WI38 (cell line): Measurements from ENCODE around the gene PAIP2.
"Not testable (repeated sequence)": the region's sequence is repeated elsewhere in the genome, so short reads cannot be mapped to it uniquely, and the experiment has no call there.

Experiments
- H3K4me3 ChIP-seq: 2 replicates; pipeline ENCODE4 v1.5.1; 2011; ENCODE audit warnings: low read depth, mild to moderate bottlenecking, control low read depth, low read length
- CTCF ChIP-seq: IDR thresholded peaks from 2 replicates; pipeline ENCODE4 v1.5.1; 2012; ENCODE audit warnings: low read depth, mild to moderate bottlenecking, control low read depth, low read length

Gene PAIP2

GRCh38 chr5:139335811-139336210 is 5.8 kb upstream of the PAIP2 start:
- no peak overlapping the region for H3K4me3 ChIP-seq
- no peak for TF ChIP-seq CTCF

GRCh38 chr5:139340051-139340450 is 1.6 kb upstream of the PAIP2 start:
- TF ChIP-seq CTCF, result no peak
- H3K4me3 ChIP-seq, result no peak overlapping the region

- no peak for TF ChIP-seq CTCF
- H3K4me3 ChIP-seq, result peak overlapping the region; percentile 99
Observed at GRCh38 chr5:139341187-139341688, 416 bp upstream of the PAIP2 start.

GRCh38 chr5:139342423-139342723 is 719 bp downstream of the PAIP2 start:
- no peak for TF ChIP-seq CTCF
- peak overlapping the region; percentile 99 for H3K4me3 ChIP-seq

GRCh38 chr5:139343476-139343875 is 1.8 kb downstream of the PAIP2 start:
- H3K4me3 ChIP-seq, result peak overlapping the region; percentile 99
- TF ChIP-seq CTCF, result no peak

- no peak overlapping the region for H3K4me3 ChIP-seq
- TF ChIP-seq CTCF, result no peak
Observed at GRCh38 chr5:139344177-139344576, 2.5 kb downstream of the PAIP2 start.

GRCh38 chr5:139345442-139345841 is 3.8 kb downstream of the PAIP2 start:
- H3K4me3 ChIP-seq, result not testable (repeated sequence)

GRCh38 chr5:139347863-139348262 is 6.2 kb downstream of the PAIP2 start:
- not testable (repeated sequence) for H3K4me3 ChIP-seq
